ENCODE data around the gene RUBCNL.
"Not testable (repeated sequence)": the region's sequence is repeated elsewhere in the genome, so short reads cannot be mapped to it uniquely, and the experiment has no call there.

RUBCNL gene, protein sequence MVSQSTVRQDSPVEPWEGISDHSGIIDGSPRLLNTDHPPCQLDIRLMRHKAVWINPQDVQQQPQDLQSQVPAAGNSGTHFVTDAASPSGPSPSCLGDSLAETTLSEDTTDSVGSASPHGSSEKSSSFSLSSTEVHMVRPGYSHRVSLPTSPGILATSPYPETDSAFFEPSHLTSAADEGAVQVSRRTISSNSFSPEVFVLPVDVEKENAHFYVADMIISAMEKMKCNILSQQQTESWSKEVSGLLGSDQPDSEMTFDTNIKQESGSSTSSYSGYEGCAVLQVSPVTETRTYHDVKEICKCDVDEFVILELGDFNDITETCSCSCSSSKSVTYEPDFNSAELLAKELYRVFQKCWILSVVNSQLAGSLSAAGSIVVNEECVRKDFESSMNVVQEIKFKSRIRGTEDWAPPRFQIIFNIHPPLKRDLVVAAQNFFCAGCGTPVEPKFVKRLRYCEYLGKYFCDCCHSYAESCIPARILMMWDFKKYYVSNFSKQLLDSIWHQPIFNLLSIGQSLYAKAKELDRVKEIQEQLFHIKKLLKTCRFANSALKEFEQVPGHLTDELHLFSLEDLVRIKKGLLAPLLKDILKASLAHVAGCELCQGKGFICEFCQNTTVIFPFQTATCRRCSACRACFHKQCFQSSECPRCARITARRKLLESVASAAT

DNA sequence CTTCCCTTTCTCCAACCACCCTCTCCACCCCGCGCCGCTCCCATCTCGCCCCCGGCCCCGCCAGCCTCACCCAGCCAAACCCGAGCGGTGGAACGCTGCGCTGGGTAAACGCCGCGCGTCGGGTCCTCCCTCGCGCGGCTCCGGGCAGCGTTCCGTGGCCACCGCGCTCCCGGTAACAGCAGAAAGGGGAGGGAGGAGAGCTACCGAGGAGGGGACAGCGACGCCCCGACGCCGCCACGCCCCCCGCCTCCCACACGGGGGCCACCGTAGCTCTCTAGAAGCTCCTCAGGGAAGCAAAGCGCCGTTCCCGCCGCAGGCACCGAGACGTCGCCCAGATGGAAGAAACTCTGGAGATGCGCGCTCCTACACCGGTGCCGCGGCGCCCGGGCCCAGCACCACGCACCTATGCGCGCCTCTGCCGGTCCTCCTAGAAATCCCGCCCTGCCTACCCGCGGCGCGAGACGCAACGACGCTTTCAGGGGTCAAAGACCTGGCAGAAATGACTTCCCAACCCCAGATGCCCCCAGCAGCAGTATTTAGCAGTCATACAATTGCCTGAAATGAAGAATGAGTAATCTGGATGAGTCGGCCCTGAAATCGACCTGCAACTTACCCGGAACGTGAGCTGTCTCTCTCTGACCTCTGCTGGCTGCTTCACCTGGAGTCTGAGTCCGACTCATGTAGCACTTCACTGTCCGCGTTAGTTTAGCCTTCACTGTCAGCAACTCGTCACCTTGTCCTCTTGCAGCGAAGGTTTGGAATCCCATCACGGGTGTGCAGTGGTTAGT, at the start of gene RUBCNL:
Gene RUBCNL (minus strand): TSS at position 189 of the 788 bp plus-strand sequence. CDS start 14,777 bp downstream, outside the sequence.
- DNase-seq: peak; percentile 81
- Histone ChIP-seq H3K27ac (peak within 1 kb of the TSS; percentile 68), H3K4me3 (ENCODE audit: low read depth, low read length) (peak within 1 kb of the TSS; percentile 84), H3K9me3 (ENCODE audit: severe bottlenecking) (no peaks in the 10 kb centered on the region), H3K27me3 (ENCODE audit: insufficient read depth, low read depth, severe bottlenecking) (no peaks in the 10 kb centered on the region), H3K36me3 (no peaks in the 10 kb centered on the region)
- TF ChIP-seq, protein P1, sequence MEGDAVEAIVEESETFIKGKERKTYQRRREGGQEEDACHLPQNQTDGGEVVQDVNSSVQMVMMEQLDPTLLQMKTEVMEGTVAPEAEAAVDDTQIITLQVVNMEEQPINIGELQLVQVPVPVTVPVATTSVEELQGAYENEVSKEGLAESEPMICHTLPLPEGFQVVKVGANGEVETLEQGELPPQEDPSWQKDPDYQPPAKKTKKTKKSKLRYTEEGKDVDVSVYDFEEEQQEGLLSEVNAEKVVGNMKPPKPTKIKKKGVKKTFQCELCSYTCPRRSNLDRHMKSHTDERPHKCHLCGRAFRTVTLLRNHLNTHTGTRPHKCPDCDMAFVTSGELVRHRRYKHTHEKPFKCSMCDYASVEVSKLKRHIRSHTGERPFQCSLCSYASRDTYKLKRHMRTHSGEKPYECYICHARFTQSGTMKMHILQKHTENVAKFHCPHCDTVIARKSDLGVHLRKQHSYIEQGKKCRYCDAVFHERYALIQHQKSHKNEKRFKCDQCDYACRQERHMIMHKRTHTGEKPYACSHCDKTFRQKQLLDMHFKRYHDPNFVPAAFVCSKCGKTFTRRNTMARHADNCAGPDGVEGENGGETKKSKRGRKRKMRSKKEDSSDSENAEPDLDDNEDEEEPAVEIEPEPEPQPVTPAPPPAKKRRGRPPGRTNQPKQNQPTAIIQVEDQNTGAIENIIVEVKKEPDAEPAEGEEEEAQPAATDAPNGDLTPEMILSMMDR (IDR thresholded peaks at IDR 0.05; ENCODE audit: low read depth, low read length): peak; percentile 43; the same call in 1 of the 2 replicates

DNA sequence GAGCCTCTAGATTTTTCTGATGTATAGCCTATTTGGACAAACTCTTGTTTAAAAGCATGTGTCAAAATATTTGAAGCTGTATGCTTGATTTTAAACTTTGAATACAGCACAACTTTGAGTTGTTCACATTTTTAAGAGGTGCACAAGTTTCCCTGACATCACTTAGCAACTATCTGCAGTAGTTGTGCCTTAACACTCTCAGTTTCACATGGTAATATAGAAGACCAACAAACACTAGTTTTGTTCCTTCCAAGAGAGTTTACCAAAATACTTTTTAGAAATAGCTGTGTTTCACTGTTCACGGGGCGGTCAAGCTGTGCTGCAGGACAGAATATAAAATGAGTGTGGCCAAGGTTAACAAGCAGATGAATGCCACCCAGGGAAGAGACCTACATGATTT, 42.5 kb upstream of the RUBCNL start:
- H3K27me3 ChIP-seq (ENCODE audit: insufficient read depth, low read depth, severe bottlenecking): not testable (repeated sequence)

DNA sequence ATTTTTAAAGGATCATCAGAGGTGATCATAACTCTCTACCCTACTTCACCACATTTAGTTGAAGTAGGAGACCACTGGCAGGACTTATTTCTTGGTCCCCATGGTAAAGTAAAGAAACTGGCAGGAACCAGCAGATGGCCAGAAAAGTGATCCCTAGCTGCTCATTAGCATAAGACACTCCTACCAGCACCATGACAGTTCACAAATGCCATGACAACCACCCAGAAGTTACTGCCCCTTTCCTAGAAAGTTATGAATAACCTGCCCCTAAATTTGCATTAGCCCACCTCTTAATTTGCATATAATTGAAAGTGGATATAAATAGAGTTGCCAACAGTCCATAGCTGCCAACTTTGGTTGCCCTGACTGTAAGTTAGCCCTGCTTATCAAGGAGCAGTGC, 18.4 kb upstream of the RUBCNL start:
- Histone ChIP-seq H3K9me3 (ENCODE audit: severe bottlenecking) (no peaks in the 10 kb centered on the region), H3K27ac (no peak overlapping the region), H3K4me3 (ENCODE audit: low read depth, low read length) (no peak overlapping the region), H3K27me3 (ENCODE audit: insufficient read depth, low read depth, severe bottlenecking) (no peaks in the 10 kb centered on the region), H3K36me3 (no peaks in the 10 kb centered on the region)
- DNase-seq: no peak
- TF ChIP-seq, protein P1 (IDR thresholded peaks at IDR 0.05; ENCODE audit: low read depth, low read length): no peak

More for the DNA sequence above, 42.5 kb upstream of the RUBCNL start:
- not testable (repeated sequence) for H3K4me3 ChIP-seq (ENCODE audit: low read depth, low read length); H3K27ac ChIP-seq; H3K9me3 ChIP-seq (ENCODE audit: severe bottlenecking); DNase-seq; H3K36me3 ChIP-seq

DNA sequence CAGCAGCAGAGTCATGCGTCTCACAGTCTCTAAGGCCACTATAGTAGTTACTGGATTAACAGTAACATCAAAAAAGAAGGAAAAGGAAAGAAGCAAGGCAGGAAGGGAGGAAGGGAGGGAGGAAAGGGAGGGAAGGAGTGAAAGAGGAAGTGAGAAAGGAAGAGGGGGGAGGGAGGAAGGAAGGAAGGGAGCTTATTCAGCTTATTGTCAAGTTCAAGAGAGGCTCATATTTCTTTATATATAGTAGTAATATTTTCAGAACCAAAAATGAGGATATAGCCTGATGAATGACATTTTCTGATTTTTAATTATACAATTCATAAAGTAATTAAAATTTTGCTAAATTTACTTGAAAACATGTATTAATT, 17.7 kb upstream of the RUBCNL start:
- Histone ChIP-seq H3K27ac (no peak overlapping the region), H3K27me3 (ENCODE audit: insufficient read depth, low read depth, severe bottlenecking) (no peaks in the 10 kb centered on the region), H3K9me3 (ENCODE audit: severe bottlenecking) (no peaks in the 10 kb centered on the region), H3K4me3 (ENCODE audit: low read depth, low read length) (no peak overlapping the region), H3K36me3 (no peaks in the 10 kb centered on the region)
- TF ChIP-seq, protein P1 (IDR thresholded peaks at IDR 0.05; ENCODE audit: low read depth, low read length): no peak
- DNase-seq: no peak

DNA sequence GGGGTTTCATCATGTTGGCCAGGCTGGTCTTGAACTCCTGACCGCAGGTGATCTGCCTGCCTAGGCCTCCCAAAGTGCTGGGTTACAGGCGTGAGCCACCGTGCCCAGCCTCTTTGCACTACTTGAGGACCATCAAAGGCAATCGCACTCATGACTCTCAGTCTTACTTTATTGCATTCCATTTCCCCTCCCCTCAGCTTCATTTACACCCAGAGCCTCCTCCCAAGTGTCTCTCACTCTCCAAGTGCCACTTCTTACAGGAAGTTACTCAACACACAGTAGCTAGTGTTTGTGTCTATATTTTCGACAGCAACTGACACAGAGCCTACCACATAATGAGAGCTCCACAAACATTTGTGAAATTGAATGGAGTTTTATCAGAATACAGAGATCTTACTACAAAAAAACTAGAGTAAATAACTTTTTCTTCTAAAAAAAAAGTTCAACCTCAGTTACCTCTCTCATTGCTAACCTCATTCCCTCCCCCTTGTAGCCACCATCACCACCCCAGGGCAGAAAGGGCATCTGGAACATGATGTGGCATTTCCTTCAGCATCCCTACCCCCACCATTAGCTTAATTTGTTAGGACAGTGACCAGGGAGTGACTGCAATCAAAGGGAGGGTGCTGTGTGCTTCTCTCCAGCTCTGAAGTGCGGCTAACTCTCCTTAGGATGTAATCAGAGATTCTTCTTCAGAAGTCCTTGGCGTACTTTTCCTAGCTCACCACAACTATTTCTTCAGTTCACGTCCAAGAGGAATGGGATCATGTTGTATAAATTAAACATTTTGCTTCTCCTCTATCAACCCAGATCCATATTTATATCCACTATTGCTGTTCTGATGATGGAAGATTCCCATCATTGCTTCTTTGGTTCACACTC, 17.0 kb upstream of the RUBCNL start:
- Histone ChIP-seq H3K9me3 (ENCODE audit: severe bottlenecking) (no peaks in the 10 kb centered on the region), H3K27ac (no peak overlapping the region), H3K4me3 (ENCODE audit: low read depth, low read length) (no peak overlapping the region), H3K27me3 (ENCODE audit: insufficient read depth, low read depth, severe bottlenecking) (no peaks in the 10 kb centered on the region), H3K36me3 (no peaks in the 10 kb centered on the region)
- TF ChIP-seq, protein P1 (IDR thresholded peaks at IDR 0.05; ENCODE audit: low read depth, low read length): no peak
- DNase-seq: no peak

Data from WERI-Rb-1 (cell line).